ENCODE measurements around the gene SNPH.

SNPH gene

DNA sequence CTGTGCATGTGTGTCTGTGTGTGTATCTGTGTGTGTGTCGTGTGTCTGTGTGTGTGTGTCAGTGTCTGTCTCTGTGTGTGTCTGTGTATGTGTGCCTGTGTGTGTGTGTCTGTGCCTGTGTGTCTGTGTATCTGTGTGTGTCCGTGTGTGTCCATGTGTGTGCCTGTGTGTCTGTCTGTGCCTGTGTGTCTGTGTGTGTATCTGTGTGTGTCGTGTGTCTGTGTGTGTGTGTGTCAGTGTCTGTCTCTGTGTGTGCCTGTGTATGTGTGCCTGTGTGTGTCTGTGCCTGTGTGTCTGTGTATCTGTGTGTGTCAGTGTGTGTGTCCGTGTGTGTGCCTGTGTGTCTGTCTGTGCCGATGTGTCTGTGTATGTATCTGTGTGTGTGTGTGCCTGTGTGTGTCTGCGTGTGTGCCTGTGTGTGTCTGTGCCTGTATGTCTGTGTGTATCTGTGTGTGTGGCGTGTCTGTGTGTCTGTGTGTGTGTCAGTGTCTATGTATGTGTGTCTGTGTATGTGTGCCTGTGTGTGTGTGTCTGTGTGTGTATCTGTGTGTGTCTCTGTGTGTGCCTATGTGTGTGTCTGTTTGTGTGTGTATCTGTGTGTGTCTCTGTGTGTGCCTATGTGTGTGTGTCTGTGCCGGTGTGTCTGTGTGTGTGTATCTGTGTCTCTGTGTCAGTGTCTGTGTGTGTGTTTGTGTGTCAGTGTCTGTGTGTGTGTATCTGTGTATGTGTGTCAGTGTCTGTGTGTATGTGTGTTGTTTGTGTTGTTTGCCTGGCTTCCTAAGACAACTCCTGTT is 11.6 kb downstream of the SNPH start:
- Mint-ChIP-seq H3K4me1 (peaks cover 61% of the 10 kb centered on the region), H3K4me3 (no peak overlapping the region), H3K36me3 (no peaks in the 10 kb centered on the region), H3K9me3 (no peaks in the 10 kb centered on the region), H3K27me3 (no peaks in the 10 kb centered on the region), H3K27ac (no peak overlapping the region)

GRCh38 chr20:1278993-1279392 is 12.9 kb downstream of the SNPH start:
- no peaks in the 10 kb centered on the region for H3K9me3 Mint-ChIP-seq
- H3K27me3 Mint-ChIP-seq = no peaks in the 10 kb centered on the region
- H3K36me3 Mint-ChIP-seq = no peaks in the 10 kb centered on the region
- peaks cover 63% of the 10 kb centered on the region for H3K4me1 Mint-ChIP-seq
- no peak overlapping the region for H3K4me3 Mint-ChIP-seq
- H3K27ac Mint-ChIP-seq = no peak overlapping the region

GRCh38 chr20:1280195-1281102 is 14.4 kb downstream of the SNPH start:
- H3K27me3 Mint-ChIP-seq = no peaks in the 10 kb centered on the region
- H3K4me1 Mint-ChIP-seq = peaks cover 68% of the 10 kb centered on the region
- peaks cover 2% of the 10 kb centered on the region for H3K36me3 Mint-ChIP-seq
- peak overlapping the region; percentile 91 for H3K27ac Mint-ChIP-seq
- no peaks in the 10 kb centered on the region for H3K9me3 Mint-ChIP-seq
- no peak overlapping the region for H3K4me3 Mint-ChIP-seq

GRCh38 chr20:1281279-1282057 is 15.4 kb downstream of the SNPH start:
- peaks cover 68% of the 10 kb centered on the region for H3K4me1 Mint-ChIP-seq
- peak overlapping the region; percentile 53 for H3K4me3 Mint-ChIP-seq
- no peaks in the 10 kb centered on the region for H3K27me3 Mint-ChIP-seq
- H3K9me3 Mint-ChIP-seq = no peaks in the 10 kb centered on the region
- peak overlapping the region; percentile 91 for H3K27ac Mint-ChIP-seq
- peaks cover 2% of the 10 kb centered on the region for H3K36me3 Mint-ChIP-seq

DNA sequence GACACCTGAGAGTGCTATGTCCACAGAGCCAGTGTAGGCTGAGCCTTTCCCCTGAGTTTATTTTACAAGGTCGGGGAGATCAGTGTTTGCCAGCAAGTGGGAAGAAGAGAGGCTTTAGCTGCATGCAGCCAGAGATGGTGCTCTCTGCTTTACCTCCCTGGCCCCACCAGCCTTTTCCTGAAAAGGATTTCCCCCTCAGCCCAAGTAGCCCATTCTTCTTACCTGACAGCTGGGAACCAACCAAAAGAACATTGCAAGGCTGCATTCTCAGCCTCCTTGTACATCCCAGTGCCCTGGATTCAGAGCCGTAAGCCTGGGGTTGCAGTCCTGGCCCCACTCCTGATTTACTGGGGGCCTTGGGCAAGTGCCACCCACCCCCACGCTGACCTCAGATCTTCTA is 16.9 kb downstream of the SNPH start:
- Mint-ChIP-seq H3K27ac (peak overlapping the region; percentile 6), H3K4me1 (peaks cover 82% of the 10 kb centered on the region), H3K9me3 (no peaks in the 10 kb centered on the region), H3K4me3 (no peak overlapping the region), H3K36me3 (peaks cover 2% of the 10 kb centered on the region), H3K27me3 (no peaks in the 10 kb centered on the region)

DNA sequence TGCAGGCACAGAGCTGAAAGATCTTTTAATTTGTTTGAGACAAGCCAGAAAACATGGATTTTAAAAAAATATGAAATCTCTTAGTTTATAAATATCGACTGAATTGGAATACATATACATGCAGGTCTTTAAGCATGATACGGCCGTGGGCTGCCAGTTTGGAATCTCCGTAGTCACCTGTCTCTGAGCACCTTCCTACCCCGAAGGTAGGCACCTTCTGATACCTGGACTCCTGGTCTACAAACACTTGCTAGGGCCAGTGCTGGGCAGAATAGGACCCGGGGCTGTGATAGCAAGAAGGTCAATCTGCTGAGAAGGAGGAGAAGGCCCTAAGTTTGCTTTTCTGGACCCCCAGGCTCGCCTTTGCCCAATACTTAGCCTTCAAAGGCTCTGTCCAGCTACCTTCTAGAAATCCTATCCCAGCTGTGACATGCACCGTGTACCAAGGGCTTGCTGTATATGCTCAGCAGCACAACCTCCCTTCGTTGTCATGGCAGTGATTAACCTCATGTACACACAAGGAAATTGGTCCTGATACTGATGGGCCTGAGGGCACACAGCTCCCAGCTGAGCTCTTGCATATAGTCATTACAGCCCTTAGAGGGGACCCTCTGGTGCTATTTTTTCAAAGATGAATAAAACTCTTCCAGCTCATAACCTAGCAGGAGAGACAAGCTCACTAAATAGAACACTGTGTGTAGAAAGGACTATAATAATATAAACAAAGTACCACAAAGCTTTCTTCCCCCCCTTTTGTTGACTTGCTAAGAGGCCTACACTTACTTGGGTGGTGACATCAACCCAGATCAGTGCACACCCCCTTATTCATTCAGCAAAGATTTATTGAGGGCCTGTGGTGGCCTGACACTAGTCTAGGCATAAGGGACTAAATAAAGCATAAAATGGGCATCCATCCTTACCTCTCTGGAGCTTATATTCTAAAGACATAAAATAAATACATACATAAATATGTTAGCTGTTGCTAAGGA is 17.7 kb downstream of the SNPH start:
- H3K4me3 Mint-ChIP-seq = no peak overlapping the region

DNA sequence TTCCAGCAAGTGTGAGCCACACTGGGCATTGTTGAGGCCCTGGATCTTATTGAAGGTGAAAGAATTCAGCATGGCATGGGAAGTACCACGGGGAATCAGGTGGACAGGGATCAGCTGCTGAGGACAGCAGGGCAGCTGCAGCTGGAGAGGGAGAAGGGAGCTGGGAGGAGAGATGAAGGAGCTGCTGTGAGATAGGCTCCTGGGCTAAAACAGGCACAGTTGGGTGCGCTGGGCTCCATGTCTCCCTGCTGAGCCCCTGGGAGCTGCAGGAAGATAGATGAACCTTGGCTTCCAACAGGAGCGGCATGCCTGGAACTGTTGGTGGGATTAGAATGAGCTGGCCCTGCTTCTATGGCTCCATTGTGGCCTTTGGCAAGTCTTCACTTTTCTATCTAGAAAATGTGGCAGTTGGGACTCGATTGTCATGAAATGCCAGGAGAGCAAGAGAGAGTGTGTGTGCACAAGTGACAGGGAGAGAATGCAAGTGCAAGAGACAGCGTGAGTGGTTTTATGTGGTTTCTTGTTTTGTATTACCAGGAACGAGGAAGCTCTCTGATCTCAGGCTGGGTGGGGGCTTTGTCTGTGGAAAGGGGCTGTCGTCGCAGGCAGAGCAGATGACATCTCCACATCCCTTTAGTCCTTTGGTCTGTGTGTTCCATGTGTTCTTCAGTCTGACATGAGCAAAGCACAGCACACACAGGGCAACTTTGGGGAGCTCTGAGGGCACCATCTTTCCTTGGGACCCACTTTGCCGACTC is 20.4 kb downstream of the SNPH start:
- Mint-ChIP-seq H3K9me3 (no peaks in the 10 kb centered on the region), H3K27ac (peak overlapping the region; percentile 94), H3K27me3 (no peaks in the 10 kb centered on the region), H3K4me3 (peak overlapping the region; percentile 91), H3K4me1 (peaks cover 77% of the 10 kb centered on the region), H3K36me3 (peaks cover 2% of the 10 kb centered on the region)

More for the DNA sequence above, 17.7 kb downstream of the SNPH start:
- Mint-ChIP-seq H3K27ac (peak overlapping the region; percentile 76), H3K36me3 (peaks cover 2% of the 10 kb centered on the region), H3K9me3 (no peaks in the 10 kb centered on the region), H3K4me1 (peaks cover 85% of the 10 kb centered on the region), H3K27me3 (no peaks in the 10 kb centered on the region)

- Mint-ChIP-seq H3K36me3 (peaks cover 2% of the 10 kb centered on the region), H3K4me3 (peak overlapping the region; percentile 91), H3K27ac (peak overlapping the region; percentile 94), H3K9me3 (no peaks in the 10 kb centered on the region), H3K4me1 (peaks cover 81% of the 10 kb centered on the region), H3K27me3 (no peaks in the 10 kb centered on the region)
Measured at GRCh38 chr20:1287306-1287705, 21.2 kb downstream of the SNPH start.

- peaks cover 82% of the 10 kb centered on the region for H3K4me1 Mint-ChIP-seq
- H3K27ac Mint-ChIP-seq = no peak overlapping the region
- H3K27me3 Mint-ChIP-seq = no peaks in the 10 kb centered on the region
- peaks cover 5% of the 10 kb centered on the region for H3K36me3 Mint-ChIP-seq
- no peak overlapping the region for H3K4me3 Mint-ChIP-seq
- no peaks in the 10 kb centered on the region for H3K9me3 Mint-ChIP-seq
Measured at GRCh38 chr20:1287787-1288569, 21.9 kb downstream of the SNPH start.

DNA sequence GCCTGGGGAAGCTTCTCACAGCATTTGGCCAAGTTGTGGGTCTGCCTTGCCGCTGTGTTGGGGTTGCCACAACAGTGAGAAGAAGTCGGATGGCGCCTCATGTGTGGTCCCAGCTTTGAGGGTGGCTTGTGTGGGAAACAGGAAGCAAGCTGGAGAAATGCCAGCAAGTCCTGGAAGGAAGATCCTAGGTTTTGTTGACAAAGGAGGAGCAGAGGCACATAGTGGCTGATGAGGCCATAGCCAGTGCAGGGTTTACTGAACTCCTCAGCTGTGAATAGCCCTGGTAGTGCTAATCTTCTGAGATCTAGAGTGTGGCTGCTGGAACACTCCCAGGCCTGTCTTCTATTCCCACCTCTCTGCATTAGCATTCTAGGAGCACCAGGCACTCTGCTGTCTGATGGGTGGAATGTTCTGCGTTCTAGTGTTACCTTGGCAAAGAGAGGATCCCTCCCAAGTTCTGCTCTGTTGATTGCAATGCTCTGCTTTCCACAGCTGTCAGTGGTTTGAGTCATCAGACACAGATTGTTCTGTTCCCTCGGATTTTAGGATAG is 25.2 kb downstream of the SNPH start:
- Mint-ChIP-seq H3K36me3 (peaks cover 3% of the 10 kb centered on the region), H3K27ac (no peak overlapping the region), H3K4me3 (no peak overlapping the region), H3K4me1 (peaks cover 61% of the 10 kb centered on the region), H3K9me3 (no peaks in the 10 kb centered on the region), H3K27me3 (no peaks in the 10 kb centered on the region)

DNA sequence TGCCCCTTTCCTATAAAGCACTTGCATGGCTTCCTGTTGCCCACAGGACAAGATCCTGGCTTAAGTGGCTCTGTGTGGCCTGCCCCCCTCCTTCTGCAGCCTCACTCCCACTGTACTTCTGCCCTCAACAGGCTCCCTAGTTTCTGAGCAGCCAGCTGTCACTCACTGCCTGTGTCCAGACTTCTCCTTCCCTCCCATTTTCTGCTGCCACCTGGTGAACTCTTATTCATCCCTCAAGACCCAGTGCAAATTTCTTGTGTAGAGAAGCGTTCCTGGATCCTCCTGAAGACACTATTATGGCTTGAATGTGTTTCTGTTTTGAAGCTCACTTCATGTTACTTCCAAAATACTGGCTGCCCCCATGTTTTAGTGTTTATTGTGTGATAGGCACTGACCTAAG is 26.5 kb downstream of the SNPH start:
- Mint-ChIP-seq H3K27ac (peak overlapping the region; percentile 84), H3K36me3 (peaks cover 3% of the 10 kb centered on the region), H3K4me1 (peaks cover 54% of the 10 kb centered on the region), H3K4me3 (no peak overlapping the region), H3K9me3 (no peaks in the 10 kb centered on the region), H3K27me3 (no peaks in the 10 kb centered on the region)

DNA sequence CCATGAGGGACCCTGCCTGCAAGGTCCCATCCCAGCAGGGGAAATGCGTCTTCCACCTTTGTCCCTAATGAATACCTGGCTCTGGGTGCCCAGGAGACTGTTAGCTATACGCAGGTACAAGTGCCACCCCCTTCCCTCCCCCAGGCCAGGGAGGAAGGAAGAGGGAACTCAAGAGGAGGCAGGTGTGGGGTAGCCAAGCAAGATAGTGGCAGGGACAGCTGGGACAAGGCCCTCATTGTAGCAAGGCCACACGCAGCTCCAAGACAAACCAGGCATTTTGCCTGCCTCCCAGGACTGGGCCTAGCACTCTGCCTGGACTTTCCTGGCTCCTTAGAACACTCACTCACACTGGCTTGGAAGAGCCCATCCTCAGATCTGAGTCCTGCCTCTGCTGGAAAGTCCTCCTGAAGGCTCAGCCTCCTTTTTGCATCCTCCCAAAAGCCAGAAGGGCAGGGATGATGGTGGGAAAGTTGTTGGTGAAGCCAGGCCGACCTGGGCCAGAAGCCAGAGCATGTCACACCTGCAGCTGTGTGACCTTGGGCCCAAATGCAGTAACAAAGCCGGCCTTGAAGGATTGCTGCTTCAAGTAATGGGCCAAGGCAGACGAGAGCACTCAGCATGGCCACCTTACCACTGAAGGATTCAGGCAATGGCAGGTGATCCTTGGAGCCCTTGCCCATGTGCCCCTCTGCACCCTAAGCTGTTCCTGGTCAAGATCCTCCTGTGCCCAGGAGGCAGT is 27.7 kb downstream of the SNPH start:
- Mint-ChIP-seq H3K9me3 (no peaks in the 10 kb centered on the region), H3K4me1 (peaks cover 52% of the 10 kb centered on the region), H3K27ac (peak overlapping the region; percentile 35), H3K4me3 (no peak overlapping the region), H3K36me3 (peaks cover 5% of the 10 kb centered on the region), H3K27me3 (no peaks in the 10 kb centered on the region)

DNA sequence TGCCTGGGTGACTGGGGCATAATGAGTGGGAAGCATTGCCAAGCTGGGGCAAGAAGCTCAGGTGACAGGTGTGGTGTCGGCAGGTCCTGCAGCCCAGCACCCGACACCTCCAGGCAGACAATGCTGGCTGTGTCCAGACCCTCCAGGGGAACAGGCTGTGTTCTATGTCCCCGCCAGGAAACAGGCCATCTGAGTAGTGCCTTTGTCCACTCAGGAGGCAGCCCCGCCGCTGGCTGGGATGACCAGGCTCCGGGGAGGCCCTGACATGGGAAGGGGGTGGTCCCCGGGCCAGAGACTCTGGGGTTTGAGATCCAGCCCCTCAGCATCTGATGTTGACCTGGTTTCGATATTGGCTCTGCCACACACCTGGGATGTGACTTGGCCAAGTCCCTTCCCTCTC is 28.4 kb downstream of the SNPH start:
- H3K27me3 Mint-ChIP-seq = no peaks in the 10 kb centered on the region
- H3K4me1 Mint-ChIP-seq = peaks cover 59% of the 10 kb centered on the region
- H3K4me3 Mint-ChIP-seq = no peak overlapping the region
- H3K9me3 Mint-ChIP-seq = no peaks in the 10 kb centered on the region
- H3K36me3 Mint-ChIP-seq = peaks cover 5% of the 10 kb centered on the region
- H3K27ac Mint-ChIP-seq = peak overlapping the region; percentile 55

Measured in activated naive CD4-positive, alpha-beta T cell treated with anti-CD3 and anti-CD28 coated beads, Interleukin-2, amount 50 U/mL, for 24 hours (primary cell).